HUES6 (cell line): ENCODE data around the gene PPP1R13L.
A peak's percentile ranks its signal among the peaks of the same experiment; 100 is the strongest.

Experiments used
- H3K27ac ChIP-seq: 2 replicates; pipeline ENCODE4 v1.7.0; 2013; ENCODE audit warnings: low read depth, mild to moderate bottlenecking, low read length, inconsistent platforms
- H3K27me3 ChIP-seq: 2 replicates; pipeline ENCODE4 v1.6.1; 2013; ENCODE audit warnings: low read length; ENCODE audit not compliant: control insufficient read depth, insufficient read depth
- H3K36me3 ChIP-seq: 2 replicates; pipeline ENCODE4 v1.6.1; 2013; ENCODE audit warnings: low read length; ENCODE audit not compliant: control insufficient read depth, insufficient read depth
- H3K4me1 ChIP-seq: 2 replicates; pipeline ENCODE4 v1.6.1; 2013; ENCODE audit warnings: low read length; ENCODE audit not compliant: control insufficient read depth, insufficient read depth
- H3K4me3 ChIP-seq: 2 replicates; pipeline ENCODE4 v1.5.1; 2013; ENCODE audit warnings: low read depth, low read length
- H3K9ac ChIP-seq: one replicate; pipeline ENCODE4 v1.6.1; 2013; ENCODE audit warnings: mild to moderate bottlenecking, low read length
- H3K9me3 ChIP-seq: 2 replicates; pipeline ENCODE4 v1.6.1; 2013; ENCODE audit warnings: low read depth, low read length; ENCODE audit not compliant: control insufficient read depth, insufficient read depth

The PPP1R13L gene

DNA sequence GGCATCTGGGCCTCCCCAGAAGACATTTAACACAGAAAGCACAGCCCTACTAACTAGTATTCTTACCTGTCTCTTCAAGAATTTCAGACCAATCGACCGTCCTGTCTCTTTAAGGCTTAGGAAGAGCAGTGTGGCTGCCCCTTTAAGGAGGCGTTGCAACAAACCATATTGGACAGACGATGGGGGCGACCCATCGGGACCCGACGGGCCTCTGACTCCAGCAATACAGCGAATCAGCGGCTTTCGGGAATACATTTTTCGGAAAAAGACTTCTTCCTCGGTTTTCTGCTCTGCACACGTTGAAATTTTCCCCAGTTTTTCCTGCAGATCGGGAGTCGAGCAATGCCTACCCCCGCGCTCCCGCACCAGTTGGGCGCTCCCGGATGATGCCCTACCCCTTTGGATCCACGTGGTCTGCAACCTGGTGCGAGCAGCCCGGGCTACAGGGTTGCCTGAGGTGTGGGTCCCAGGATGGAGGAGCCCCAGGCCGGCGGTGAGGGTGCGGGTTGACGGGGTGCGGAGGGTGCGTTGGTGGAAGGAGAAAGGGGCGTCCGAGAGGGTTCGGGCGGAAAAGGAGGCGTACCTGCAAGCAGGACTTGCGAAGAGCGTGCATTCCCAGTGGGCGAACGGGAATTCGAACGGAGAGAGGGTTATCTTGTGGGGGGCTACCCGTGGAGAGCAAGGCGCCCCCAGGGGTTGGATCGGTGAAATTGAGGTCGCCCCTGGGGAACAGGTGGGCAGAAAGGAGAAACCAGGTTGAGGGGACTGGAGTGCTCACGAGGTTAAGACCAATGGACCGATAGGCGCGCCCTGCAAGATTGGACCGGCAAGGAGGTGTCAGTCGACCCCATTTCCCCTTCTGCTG lies 1.6 kb upstream of the PPP1R13L start, which contains the start of gene POLR1G:
POLR1G (plus strand) TSS at position 419 of the 865 bp plus-strand sequence; CDS start at position 472, 53 bp downstream.
- no peaks in the 10 kb centered on the region for H3K9me3 ChIP-seq
- H3K4me1 ChIP-seq, result peaks cover 20% of the 10 kb centered on the region
- peak within 1 kb of the TSS; percentile 100 for H3K27ac ChIP-seq
- H3K36me3 ChIP-seq, result peaks cover 25% of the 10 kb centered on the region
- no peaks in the 10 kb centered on the region for H3K27me3 ChIP-seq
- H3K4me3 ChIP-seq, result peak within 1 kb of the TSS; percentile 94
- peak within 1 kb of the TSS; percentile 99 for H3K9ac ChIP-seq

DNA sequence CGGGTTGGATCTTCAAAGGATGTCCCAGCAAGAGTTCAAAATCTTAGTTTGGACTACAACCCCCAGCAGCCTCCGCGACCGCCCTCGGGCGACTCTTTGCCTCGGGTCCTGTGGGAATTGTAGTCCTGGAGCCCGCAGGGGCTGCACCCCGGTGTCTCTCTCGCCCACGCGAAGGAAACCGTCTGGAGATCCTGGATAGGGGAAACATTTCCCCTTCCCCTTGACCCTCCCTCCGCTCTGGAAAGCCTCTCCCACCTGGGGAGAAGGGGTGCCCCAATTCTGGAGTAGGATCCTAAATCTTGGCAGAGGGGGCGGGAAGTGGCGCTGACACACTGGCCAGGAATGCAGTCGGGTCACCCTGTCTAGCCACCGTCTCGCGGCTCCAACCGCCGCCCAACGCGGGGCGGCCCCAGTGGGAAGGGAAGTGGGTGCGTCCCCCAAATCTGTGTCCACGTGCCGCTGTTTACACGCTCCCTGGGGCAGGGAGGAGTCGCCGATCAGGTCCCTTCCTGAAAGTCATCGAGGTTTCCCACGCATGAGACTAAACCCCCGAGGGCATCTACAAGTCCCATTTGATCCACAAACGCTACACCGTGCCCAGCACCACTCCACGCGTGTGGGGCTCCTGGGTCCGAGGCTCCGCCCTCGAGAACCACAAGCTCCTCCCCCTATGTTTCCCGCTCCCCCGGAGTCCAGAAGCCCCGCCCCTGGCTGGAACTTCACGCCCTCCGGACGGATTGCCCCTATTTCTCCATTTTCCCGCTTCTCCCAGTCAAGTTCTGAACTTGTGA lies 761 bp upstream of the PPP1R13L start:
- H3K9ac ChIP-seq, result peak overlapping the region; percentile 99
- no peaks in the 10 kb centered on the region for H3K27me3 ChIP-seq
- peaks cover 19% of the 10 kb centered on the region for H3K36me3 ChIP-seq
- H3K9me3 ChIP-seq, result no peaks in the 10 kb centered on the region
- H3K4me3 ChIP-seq, result peak overlapping the region; percentile 94
- peak overlapping the region; percentile 100 for H3K27ac ChIP-seq
- H3K4me1 ChIP-seq, result peaks cover 20% of the 10 kb centered on the region

GRCh38 chr19:45403781-45404556 lies 900 bp downstream of the PPP1R13L start:
- no peaks in the 10 kb centered on the region for H3K9me3 ChIP-seq
- peak overlapping the region; percentile 46; the same call in 1 of the 2 replicates for H3K27ac ChIP-seq
- H3K4me1 ChIP-seq, result peaks cover 24% of the 10 kb centered on the region
- peak overlapping the region; percentile 87 for H3K9ac ChIP-seq
- H3K27me3 ChIP-seq, result no peaks in the 10 kb centered on the region
- peak overlapping the region; percentile 94 for H3K4me3 ChIP-seq
- peaks cover 11% of the 10 kb centered on the region for H3K36me3 ChIP-seq

DNA sequence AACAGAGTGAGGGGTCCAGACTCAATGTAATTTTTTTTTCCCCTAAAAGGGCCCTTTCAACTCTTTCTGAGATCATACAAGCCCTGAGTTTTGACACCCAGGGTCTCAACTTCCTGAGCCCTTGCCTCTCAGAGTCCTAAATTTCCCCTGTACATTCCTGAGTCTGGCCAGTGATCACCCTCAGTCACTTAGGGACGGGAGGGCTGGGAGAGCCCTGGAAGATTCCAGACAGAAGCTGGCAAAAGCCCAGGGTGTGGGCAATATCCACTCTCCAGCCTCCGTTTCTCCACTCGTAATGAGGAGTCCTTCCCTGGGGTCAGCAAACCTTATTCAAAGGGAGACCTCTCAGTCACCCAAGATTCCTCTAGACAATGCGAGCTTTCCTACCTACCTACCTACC lies 1.6 kb downstream of the PPP1R13L start:
- Histone ChIP-seq H3K9ac (peak overlapping the region; percentile 45), H3K4me3 (peak overlapping the region; percentile 94), H3K36me3 (peaks cover 4% of the 10 kb centered on the region), H3K27me3 (no peaks in the 10 kb centered on the region), H3K4me1 (peaks cover 24% of the 10 kb centered on the region), H3K27ac (no peak overlapping the region), H3K9me3 (no peaks in the 10 kb centered on the region)

- H3K4me1 ChIP-seq, result peaks cover 27% of the 10 kb centered on the region
- no peaks in the 10 kb centered on the region for H3K36me3 ChIP-seq
- H3K9me3 ChIP-seq, result no peaks in the 10 kb centered on the region
- peaks cover 6% of the 10 kb centered on the region; the same call in 1 of the 2 replicates for H3K27me3 ChIP-seq
- peak overlapping the region; percentile 47 for H3K4me3 ChIP-seq
- peak overlapping the region; percentile 67 for H3K9ac ChIP-seq
- peak overlapping the region; percentile 22; the same call in 1 of the 2 replicates for H3K27ac ChIP-seq
Measured at GRCh38 chr19:45402298-45403061, 2.4 kb downstream of the PPP1R13L start.

GRCh38 chr19:45401815-45402214 lies 3.1 kb downstream of the PPP1R13L start:
- no peak overlapping the region for H3K9ac ChIP-seq
- no peaks in the 10 kb centered on the region; the same call in 1 of the 2 replicates for H3K36me3 ChIP-seq
- H3K27me3 ChIP-seq, result peaks cover 11% of the 10 kb centered on the region; the same call in 1 of the 2 replicates
- H3K4me3 ChIP-seq, result peak overlapping the region; percentile 47; the same call in 1 of the 2 replicates
- H3K4me1 ChIP-seq, result peaks cover 24% of the 10 kb centered on the region
- no peaks in the 10 kb centered on the region for H3K9me3 ChIP-seq
- no peak overlapping the region for H3K27ac ChIP-seq

DNA sequence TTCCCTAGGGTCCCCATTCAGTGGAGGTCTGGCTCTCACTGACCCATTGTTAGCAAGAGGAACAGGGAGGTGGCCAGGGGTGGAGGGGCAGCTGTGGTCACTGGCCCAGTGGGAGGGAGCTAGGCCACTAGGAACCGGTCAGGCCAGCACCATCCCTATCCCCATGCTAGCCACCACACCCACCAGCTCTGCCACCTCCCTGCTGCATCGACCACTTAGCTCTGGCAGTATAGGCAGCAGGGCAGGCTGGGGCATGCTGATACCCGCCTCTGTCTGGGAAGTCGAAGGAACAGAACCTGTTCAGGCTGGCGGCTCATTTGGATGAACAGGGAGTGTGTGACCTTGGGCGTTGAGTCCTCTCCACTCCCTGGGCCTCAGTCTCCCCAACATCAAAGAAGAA lies 4.7 kb downstream of the PPP1R13L start:
- Histone ChIP-seq H3K27ac (no peak overlapping the region), H3K36me3 (peaks cover under 1% of the 10 kb centered on the region), H3K4me3 (no peak overlapping the region), H3K9ac (no peak overlapping the region), H3K9me3 (no peaks in the 10 kb centered on the region), H3K4me1 (peaks cover 24% of the 10 kb centered on the region), H3K27me3 (peaks cover 17% of the 10 kb centered on the region; the same call in 1 of the 2 replicates)

GRCh38 chr19:45395821-45396617 lies 8.8 kb downstream of the PPP1R13L start:
- H3K4me1 ChIP-seq, result peaks cover 9% of the 10 kb centered on the region; the same call in 1 of the 2 replicates
- peak overlapping the region; percentile 47 for H3K4me3 ChIP-seq
- H3K27me3 ChIP-seq, result peaks cover 17% of the 10 kb centered on the region; the same call in 1 of the 2 replicates
- H3K27ac ChIP-seq, result no peak overlapping the region
- H3K9me3 ChIP-seq, result no peaks in the 10 kb centered on the region
- H3K36me3 ChIP-seq, result peaks cover 10% of the 10 kb centered on the region
- H3K9ac ChIP-seq, result no peak overlapping the region

- H3K9me3 ChIP-seq, result no peaks in the 10 kb centered on the region
- peaks cover 14% of the 10 kb centered on the region for H3K36me3 ChIP-seq
- H3K27ac ChIP-seq, result no peak overlapping the region
- H3K4me3 ChIP-seq, result no peak overlapping the region
- no peaks in the 10 kb centered on the region for H3K4me1 ChIP-seq
- no peak overlapping the region for H3K9ac ChIP-seq
- H3K27me3 ChIP-seq, result peaks cover 9% of the 10 kb centered on the region; the same call in 1 of the 2 replicates
Measured at GRCh38 chr19:45391871-45392665, 12.8 kb downstream of the PPP1R13L start.
